Ovary (tissue), 9 donors: Measurements from ENCODE around the gene BRD3. TPM values are rescaled to one million over a fixed set of nuclear protein-coding genes. Genes with fewer than 3 reads are reported as not detected.

Experiments used
- DNase-seq, 5 donors: peaks; one replicate each; pipeline ENCODE4 v3.0.0-alpha.2; 2019 to 2020
- H3K27ac ChIP-seq, 2 donors: fragments of 200-600 bp; one replicate each; pipeline versions ENCODE4 v1.5.1 to v1.8.0; 2019 to 2022
- H3K27me3 ChIP-seq: fragments of 200-600 bp; one replicate; pipeline ENCODE4 v1.8.0; 2022
- H3K36me3 ChIP-seq: fragments of 200-600 bp; sonication (generic); one replicate; pipeline ENCODE4 v1.5.1; 2019
- H3K4me1 ChIP-seq: one replicate; pipeline ENCODE4 v1.8.1; 2013; ENCODE audit warnings: mild to moderate bottlenecking, moderate library complexity; ENCODE audit not compliant: insufficient read depth
- H3K4me3 ChIP-seq: fragments of 200-600 bp; sonication (generic); one replicate; pipeline ENCODE4 v1.5.1; 2017
- H3K9me3 ChIP-seq, 2 donors: fragments of 200-600 bp in 1 of 2; sonication (generic) in 1 of 2; one replicate each; pipeline versions ENCODE4 v1.5.1 to v1.8.1; 2013 to 2019; ENCODE audit warnings: mild to moderate bottlenecking in 1 of 2, moderate library complexity in 1 of 2
- EP300 ChIP-seq: sonication (generic); formaldehyde crosslinking; IDR thresholded peaks from one replicate; pipeline ENCODE4 v1.6.1; 2017; ENCODE audit warnings: antibody characterized with exemption
- POLR2A ChIP-seq: fragments of 450-650 bp; IDR thresholded peaks from one replicate; pipeline ENCODE4 v1.6.1; 2017; ENCODE audit warnings: antibody characterized with exemption, mild to moderate bottlenecking, moderate library complexity
- WGBS, 3 donors: extraction: QIAGEN DNeasy Blood & Tissue Kit in 1 of 3; methylation state at CpG; one replicate each; pipeline versions ENCODE4 v1.1.5 to v1.1.7; 2013 to 2017; 5-methylcytosine and 5-hydroxymethylcytosine counted together
- intact Hi-C, 4 donors: fragments of 100-400 bp; cut with DNase I; formaldehyde crosslinking; loops; one replicate each; pipeline versions ENCODE4 v1.11.0 to v1.15.1; 2022 to 2023
- polyA plus RNA-seq, 2 donors: library from polyadenylated mRNA; stranded (reverse); fragments of 200-250 nt in 1 of 2; fragments of 350-450 nt in 1 of 2; fragmentation: Illumina TruSeq in 1 of 2; extraction: RNeasy Lipid Tissue Mini Kit (QIAGEN cat#74804) in 1 of 2; gene quantifications; one replicate each; pipeline ENCODE4 v1.2.3, GENCODE V29; 2013 to 2014
- total RNA-seq, 7 donors: library from RNA; depleted of rRNA in 2 of 7; stranded (reverse); fragments of >200 nt in 2 of 7; fragmentation: NEBNext Ultra II Directional in 3 of 7; extraction: Animal tissue kit (Norgen Biotek cat#: 25700) in 3 of 7; gene quantifications; one replicate each; pipeline versions ENCODE4 v1.1.0 to v1.2.4, GENCODE V29; 2016 to 2023
- TF ChIP-seq, protein P1 (sequence below), 3 donors: fragments of 450-650 bp in 2 of 3; fragments of 200-600 bp in 1 of 3; IDR thresholded peaks; one replicate each; pipeline versions ENCODE4 v1.5.1 to v1.8.0; 2016 to 2022; ENCODE audit warnings: antibody characterized with exemption in 3 of 3, mild to moderate bottlenecking in 1 of 3
- donor health status: DM: no; HTN: no; CAD: no; lungs with moderate emphysema.
- donor health status: DM: no; HTN: no; CAD: no.
- donor health status: Bipolar disorder and iron deficiency.
- donor health status: DM: yes; HTN: yes; CAD: no.
- donor health status: DM: no; HTN: no; CAD: no.
- donor health status: DM: yes; HTN: yes; CAD: no.

BRD3 gene
- total and polyA plus RNA-seq, 9 donors, result 14.9 to 52.1 (median 39.2) TPM

DNA sequence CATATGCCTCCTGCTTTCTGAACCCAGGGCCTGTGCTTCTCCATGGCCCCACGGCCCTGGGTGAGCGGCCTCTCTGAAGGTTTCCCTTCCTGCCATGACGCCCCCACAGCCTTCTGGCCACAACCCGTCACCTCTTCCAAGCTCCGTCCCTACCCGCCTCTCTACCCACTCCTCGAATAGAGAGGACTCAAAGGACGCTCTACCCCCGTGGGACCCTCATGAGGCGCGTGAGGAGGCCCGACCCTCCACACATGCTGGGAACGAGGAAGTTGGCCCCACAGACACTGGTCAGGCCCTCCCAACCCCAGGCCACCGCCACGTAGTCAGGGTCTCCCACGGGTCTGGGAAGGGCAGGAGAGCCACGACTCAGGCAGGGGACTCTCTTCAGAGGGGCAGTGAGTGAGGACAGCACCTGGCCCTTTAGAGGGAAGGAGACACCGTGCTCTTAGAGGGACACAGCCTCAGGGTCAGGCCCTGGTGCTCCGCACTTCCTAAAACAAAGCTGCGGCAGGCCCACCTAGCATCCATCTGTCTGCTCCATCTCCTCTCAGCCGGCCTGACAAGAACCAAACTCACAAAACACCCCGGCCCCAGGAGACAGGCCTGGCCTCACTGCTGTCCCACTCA is 5.3 kb downstream of the BRD3 start:
- Histone ChIP-seq H3K27me3 (no peaks in the 10 kb centered on the region), H3K36me3 (no peaks in the 10 kb centered on the region), H3K4me1 (peaks cover 40% of the 10 kb centered on the region), H3K9me3 (no peaks in the 10 kb centered on the region), H3K4me3 (no peak overlapping the region), H3K27ac (no peak overlapping the region)
- intact Hi-C loops, result no loop called here
- TF ChIP-seq POLR2A (no peak), EP300 (no peak)
- TF ChIP-seq, protein P1, sequence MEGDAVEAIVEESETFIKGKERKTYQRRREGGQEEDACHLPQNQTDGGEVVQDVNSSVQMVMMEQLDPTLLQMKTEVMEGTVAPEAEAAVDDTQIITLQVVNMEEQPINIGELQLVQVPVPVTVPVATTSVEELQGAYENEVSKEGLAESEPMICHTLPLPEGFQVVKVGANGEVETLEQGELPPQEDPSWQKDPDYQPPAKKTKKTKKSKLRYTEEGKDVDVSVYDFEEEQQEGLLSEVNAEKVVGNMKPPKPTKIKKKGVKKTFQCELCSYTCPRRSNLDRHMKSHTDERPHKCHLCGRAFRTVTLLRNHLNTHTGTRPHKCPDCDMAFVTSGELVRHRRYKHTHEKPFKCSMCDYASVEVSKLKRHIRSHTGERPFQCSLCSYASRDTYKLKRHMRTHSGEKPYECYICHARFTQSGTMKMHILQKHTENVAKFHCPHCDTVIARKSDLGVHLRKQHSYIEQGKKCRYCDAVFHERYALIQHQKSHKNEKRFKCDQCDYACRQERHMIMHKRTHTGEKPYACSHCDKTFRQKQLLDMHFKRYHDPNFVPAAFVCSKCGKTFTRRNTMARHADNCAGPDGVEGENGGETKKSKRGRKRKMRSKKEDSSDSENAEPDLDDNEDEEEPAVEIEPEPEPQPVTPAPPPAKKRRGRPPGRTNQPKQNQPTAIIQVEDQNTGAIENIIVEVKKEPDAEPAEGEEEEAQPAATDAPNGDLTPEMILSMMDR (IDR thresholded peaks at IDR 0.05), result no peak
- WGBS, 3 donors, result 72 to 78% (median 76%) methylated on average over 20 to 22 of the region's 22 CpGs
- peak in 2 of 5 donors; percentile 22 to 28 for DNase-seq

DNA sequence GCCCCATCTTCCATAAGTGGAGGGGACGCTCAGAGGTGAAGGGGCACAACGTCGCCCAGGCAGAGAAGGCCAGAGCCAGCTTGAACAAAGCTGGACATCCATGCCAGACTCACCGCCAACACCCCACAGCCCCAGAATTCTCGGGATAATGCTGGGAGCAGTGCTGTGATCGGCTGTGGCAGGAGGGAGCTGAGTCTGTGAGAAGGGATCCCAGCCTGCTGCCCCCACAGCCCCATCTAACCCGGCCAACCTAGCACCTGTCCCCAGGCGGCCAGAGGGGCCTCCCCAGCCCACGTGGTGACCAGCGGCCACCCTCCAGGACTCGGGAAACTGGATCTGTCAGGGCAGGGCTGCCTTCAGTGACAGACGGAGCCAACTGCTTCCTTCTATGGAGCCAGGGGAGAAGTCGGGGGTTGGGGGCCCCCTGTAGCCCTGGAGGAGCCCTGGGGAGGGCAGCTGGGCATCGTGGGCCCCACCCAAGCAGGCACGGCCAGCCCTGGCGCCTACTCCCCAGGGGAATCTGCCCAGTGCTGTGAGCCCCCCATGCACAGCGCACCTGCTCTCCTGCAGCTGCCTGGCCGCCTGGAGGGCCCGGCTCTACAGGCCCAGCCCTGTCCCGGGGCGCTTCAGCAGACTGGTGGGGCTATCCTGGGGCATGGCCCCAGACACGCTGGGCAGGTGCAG is 6.0 kb downstream of the BRD3 start:
- intact Hi-C loops, result no loop called here
- peak in 2 of 5 donors; percentile 17 to 29 for DNase-seq
- Histone ChIP-seq H3K36me3 (no peaks in the 10 kb centered on the region), H3K9me3 (no peaks in the 10 kb centered on the region), H3K27ac (no peak overlapping the region), H3K27me3 (no peaks in the 10 kb centered on the region), H3K4me1 (peaks cover 41% of the 10 kb centered on the region), H3K4me3 (no peak overlapping the region)
- TF ChIP-seq, protein P1 (IDR thresholded peaks at IDR 0.05), result no peak
- TF ChIP-seq EP300, result no peak
- TF ChIP-seq POLR2A, result no peak
- 69 to 82% (median 73%) methylated on average over 18 to 22 of the region's 22 CpGs for WGBS, 3 donors

DNA sequence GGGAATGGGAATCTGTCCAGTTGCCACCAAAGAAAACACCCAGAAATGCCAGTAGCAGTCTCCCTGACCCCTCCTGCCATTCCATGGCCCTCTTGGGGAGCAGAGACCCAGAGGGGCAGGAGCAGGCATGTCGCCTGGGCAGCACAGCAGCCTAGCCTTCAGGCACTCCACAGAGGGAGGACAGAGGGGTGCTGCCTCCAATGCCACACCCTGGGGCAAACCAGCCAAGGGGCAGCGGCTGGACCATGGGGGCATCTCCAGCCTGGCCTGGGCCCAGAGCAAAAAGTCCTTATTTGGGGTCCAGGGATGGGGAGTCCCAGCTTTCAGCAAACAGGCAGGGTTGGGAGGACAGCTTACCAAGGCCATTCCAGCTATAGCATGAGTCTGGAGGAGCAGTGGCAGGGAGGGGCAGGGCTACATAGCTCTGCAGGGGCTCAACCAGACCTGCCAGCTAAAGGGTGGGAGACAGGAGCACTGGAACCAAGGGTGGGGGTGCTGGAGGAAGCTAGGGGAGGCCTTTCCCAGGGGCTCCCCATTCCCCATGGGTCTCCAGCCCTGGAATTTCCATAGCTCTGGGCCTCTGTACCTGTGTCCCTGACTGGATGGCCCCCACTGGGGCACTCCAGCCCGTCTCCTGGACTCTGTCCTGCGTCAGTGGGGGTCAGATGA is 6.7 kb downstream of the BRD3 start:
- intact Hi-C loops, result no loop called here
- DNase-seq, result peak in 1 of 5 donors; percentile 24
- 81 to 83% (median 81%) methylated on average over 4 of the region's 4 CpGs for WGBS, 3 donors
- H3K27ac ChIP-seq, result no peak overlapping the region
- peaks cover 47% of the 10 kb centered on the region for H3K4me1 ChIP-seq
- H3K27me3 ChIP-seq, result no peaks in the 10 kb centered on the region
- H3K36me3 ChIP-seq, result no peaks in the 10 kb centered on the region
- no peaks in the 10 kb centered on the region for H3K9me3 ChIP-seq
- H3K4me3 ChIP-seq, result no peak overlapping the region
- TF ChIP-seq, protein P1 (IDR thresholded peaks at IDR 0.05), result no peak
- no peak for TF ChIP-seq POLR2A
- TF ChIP-seq EP300, result no peak

DNA sequence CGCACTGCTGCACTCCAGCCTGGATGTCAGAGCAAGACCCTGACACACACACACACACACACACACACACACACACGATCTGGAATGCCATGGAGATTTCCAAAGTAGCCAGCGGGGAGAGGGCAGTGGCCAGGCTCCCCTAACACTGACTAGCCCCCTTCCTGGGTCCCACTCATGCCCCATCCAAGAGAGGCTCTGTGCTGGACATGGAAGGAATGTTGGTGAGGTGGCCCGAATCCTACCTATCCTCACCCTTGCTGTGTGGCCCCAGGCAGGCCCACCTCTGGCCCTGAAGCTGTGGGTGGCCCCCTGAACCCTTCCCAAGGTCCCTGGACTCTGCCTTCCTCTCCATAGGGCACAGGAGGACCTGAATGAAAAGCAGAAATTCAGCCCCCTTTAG is 7.3 kb downstream of the BRD3 start:
- H3K36me3 ChIP-seq, result no peaks in the 10 kb centered on the region
- no peak overlapping the region for H3K4me3 ChIP-seq
- no peaks in the 10 kb centered on the region for H3K9me3 ChIP-seq
- H3K4me1 ChIP-seq, result peaks cover 51% of the 10 kb centered on the region
- intact Hi-C loops, result no loop called here
- H3K27ac ChIP-seq, result no peak overlapping the region
- TF ChIP-seq, protein P1 (IDR thresholded peaks at IDR 0.05), result no peak
- TF ChIP-seq POLR2A, result no peak
- no peak for TF ChIP-seq EP300
- 66 to 72% (median 69%) methylated on average over 4 of the region's 4 CpGs for WGBS, 3 donors
- DNase-seq, result no peak
- no peaks in the 10 kb centered on the region for H3K27me3 ChIP-seq
